K562 (cell line): ENCODE results near the gene FKRP. TPM values are rescaled to one million over a fixed set of nuclear protein-coding genes. Genes with fewer than 3 reads are reported as not detected.

ENCODE experiments used
- ADNP ChIP-seq: fragments of 200-800 bp; sonication (Bioruptor generic); IDR thresholded peaks from 2 replicates; pipeline ENCODE4 v1.6.1; 2016; ENCODE audit warnings: missing genetic modification characterization, missing compliant biosample characterization
- ARNT ChIP-seq, 2 experiments: fragments of 450-650 bp; IDR thresholded peaks; 2 replicates each; pipeline ENCODE4 v1.6.1; 2016; ENCODE audit warnings: mild to moderate bottlenecking in 1 of 2
- CBFA2T3 ChIP-seq: fragments of 450-650 bp; IDR thresholded peaks from 2 replicates; pipeline ENCODE4 v1.6.1; 2017
- MCM3 ChIP-seq: fragments of 450-650 bp; IDR thresholded peaks from 2 replicates; pipeline ENCODE4 v1.6.1; 2016
- MTA1 ChIP-seq: fragments of 450-650 bp; IDR thresholded peaks from 2 replicates; pipeline ENCODE4 v1.6.1; 2017; ENCODE audit warnings: borderline replicate concordance
- POLR2B ChIP-seq: fragments of 450-650 bp; IDR thresholded peaks from 2 replicates; pipeline ENCODE4 v1.6.1; 2018; ENCODE audit warnings: low read depth; ENCODE audit not compliant: partially characterized antibody
- RAD51 ChIP-seq: fragments of 450-650 bp; IDR thresholded peaks from 2 replicates; pipeline ENCODE4 v1.7.1; 2016; ENCODE audit warnings: low read depth, mild to moderate bottlenecking, borderline replicate concordance
- ZEB2 ChIP-seq: fragments of 450-650 bp; IDR thresholded peaks from 2 replicates; pipeline ENCODE4 v1.6.1; 2016
- ZFX ChIP-seq: sonication (generic); formaldehyde crosslinking; IDR thresholded peaks from 2 replicates; pipeline ENCODE4 v1.8.0; 2022; ENCODE audit warnings: mild to moderate bottlenecking, missing genetic modification reagents, moderate library complexity
- ZNF324 ChIP-seq: fragments of 250-450 bp; sonication (Bioruptor Pico); IDR thresholded peaks from 2 replicates; pipeline ENCODE4 v1.4.0; 2020; ENCODE audit warnings: mild to moderate bottlenecking
- ZSCAN29 ChIP-seq: fragments of 450-650 bp; IDR thresholded peaks from 2 replicates; pipeline ENCODE4 v1.6.1; 2017
- polyA plus RNA-seq, 8 experiments: library from polyadenylated mRNA; depleted of rRNA in 4 of 8; stranded (reverse) in 5 of 8; unstranded in 3 of 8; fragments of >200 nt; fragmentation: Nextera tagmentation in 2 of 8; fragmentation: Illumina TruSeq in 1 of 8; extraction: Ambion mirVana in 2 of 8; extraction: Trizol in 1 of 8; gene quantifications; 2 replicates each; pipeline versions ENCODE4 v1.2.1 to v1.2.3, GENCODE V29; 2011 to 2014; ENCODE audit warnings: inconsistent platforms in 1 of 8, missing spikeins in 1 of 8
- total RNA-seq, 7 experiments: library from RNA; depleted of rRNA in 6 of 7; stranded (reverse); fragments of >200 nt in 6 of 7; fragmentation: Illumina TruSeq in 2 of 7; extraction: Trizol in 2 of 7; gene quantifications; 2 replicates each; pipeline versions ENCODE4 v1.2.1 to v1.2.3, GENCODE V29; 2011 to 2021; ENCODE audit warnings: low replicate concordance in 1 of 7
- TF ChIP-seq, protein P1 (sequence below): sonication (generic); formaldehyde crosslinking; IDR thresholded peaks from 2 replicates; pipeline ENCODE4 v1.8.0; 2023; ENCODE audit warnings: mild to moderate bottlenecking, missing genetic modification reagents
- TF ChIP-seq, protein P2 (sequence below), 2 experiments: fragments of 450-650 bp; IDR thresholded peaks; 2 replicates each; pipeline ENCODE4 v1.6.1; 2016; ENCODE audit warnings: mild to moderate bottlenecking in 2 of 2, borderline replicate concordance in 1 of 2, low read depth in 1 of 2, moderate library complexity in 1 of 2

Gene FKRP
- total and polyA plus RNA-seq, 9 of the 15 experiments (the other 6 are each of a cell fraction or from before 2014, with no cell fraction given) = 0.68 to 16.1 (median 6.5) TPM

DNA sequence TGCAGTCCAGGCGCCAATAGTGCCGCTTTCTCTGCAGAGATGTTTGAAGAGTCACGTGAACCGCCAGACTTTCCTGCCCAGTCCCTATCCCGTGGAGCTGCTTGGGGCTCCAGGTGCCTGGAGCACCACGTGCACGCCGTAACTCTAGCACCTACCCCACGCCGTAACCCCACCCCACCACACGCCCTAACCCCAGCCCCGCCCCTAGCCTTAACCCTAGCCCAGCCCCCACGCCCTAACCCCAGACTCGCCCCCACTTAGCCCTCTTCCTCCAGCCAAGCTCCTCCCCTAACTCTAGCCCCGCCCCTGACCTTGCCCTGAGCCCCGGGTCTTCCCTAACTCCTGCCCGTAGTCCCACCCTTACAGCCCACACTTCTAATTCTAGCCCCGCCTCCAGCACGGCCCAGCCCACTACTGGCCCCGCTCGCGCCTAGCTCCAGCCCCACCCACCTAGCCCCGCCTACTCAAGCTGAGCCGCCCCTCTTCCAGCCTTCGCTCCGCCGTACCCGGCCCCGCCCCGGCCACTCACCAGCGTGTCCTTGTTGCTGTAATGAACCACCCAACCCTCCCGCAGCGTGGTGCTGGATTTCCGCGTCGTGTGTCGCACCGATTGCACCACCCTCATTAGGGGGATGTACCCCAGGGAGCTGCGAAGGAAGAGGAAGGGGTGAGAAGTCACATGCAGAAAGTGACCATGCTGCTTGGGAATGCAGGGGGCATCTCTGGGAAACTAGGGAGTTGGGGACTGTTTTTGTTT lies 48.5 kb upstream of the FKRP start (continued):
- no peak for TF ChIP-seq ZFX (CRISPR knock-in tag)
- TF ChIP-seq CBFA2T3 = no peak
- no peak for TF ChIP-seq ZSCAN29
- TF ChIP-seq MTA1 = peak; percentile 75; the same call in 1 of the 2 replicates
- TF ChIP-seq MCM3 = no peak
- no peak for TF ChIP-seq ARNT (IDR thresholded peaks at IDR 0.05)
- TF ChIP-seq ADNP = no peak
- no peak for TF ChIP-seq ZNF324 (CRISPR knock-in tag)
- peak; percentile 58; the same call in 1 of the 2 replicates for TF ChIP-seq RAD51
- no peak for TF ChIP-seq ZEB2
- TF ChIP-seq, protein P1, sequence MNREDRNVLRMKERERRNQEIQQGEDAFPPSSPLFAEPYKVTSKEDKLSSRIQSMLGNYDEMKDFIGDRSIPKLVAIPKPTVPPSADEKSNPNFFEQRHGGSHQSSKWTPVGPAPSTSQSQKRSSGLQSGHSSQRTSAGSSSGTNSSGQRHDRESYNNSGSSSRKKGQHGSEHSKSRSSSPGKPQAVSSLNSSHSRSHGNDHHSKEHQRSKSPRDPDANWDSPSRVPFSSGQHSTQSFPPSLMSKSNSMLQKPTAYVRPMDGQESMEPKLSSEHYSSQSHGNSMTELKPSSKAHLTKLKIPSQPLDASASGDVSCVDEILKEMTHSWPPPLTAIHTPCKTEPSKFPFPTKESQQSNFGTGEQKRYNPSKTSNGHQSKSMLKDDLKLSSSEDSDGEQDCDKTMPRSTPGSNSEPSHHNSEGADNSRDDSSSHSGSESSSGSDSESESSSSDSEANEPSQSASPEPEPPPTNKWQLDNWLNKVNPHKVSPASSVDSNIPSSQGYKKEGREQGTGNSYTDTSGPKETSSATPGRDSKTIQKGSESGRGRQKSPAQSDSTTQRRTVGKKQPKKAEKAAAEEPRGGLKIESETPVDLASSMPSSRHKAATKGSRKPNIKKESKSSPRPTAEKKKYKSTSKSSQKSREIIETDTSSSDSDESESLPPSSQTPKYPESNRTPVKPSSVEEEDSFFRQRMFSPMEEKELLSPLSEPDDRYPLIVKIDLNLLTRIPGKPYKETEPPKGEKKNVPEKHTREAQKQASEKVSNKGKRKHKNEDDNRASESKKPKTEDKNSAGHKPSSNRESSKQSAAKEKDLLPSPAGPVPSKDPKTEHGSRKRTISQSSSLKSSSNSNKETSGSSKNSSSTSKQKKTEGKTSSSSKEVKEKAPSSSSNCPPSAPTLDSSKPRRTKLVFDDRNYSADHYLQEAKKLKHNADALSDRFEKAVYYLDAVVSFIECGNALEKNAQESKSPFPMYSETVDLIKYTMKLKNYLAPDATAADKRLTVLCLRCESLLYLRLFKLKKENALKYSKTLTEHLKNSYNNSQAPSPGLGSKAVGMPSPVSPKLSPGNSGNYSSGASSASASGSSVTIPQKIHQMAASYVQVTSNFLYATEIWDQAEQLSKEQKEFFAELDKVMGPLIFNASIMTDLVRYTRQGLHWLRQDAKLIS (CRISPR knock-in tag) = no peak
- peak; percentile 35 for TF ChIP-seq POLR2B
- TF ChIP-seq, protein P2, sequence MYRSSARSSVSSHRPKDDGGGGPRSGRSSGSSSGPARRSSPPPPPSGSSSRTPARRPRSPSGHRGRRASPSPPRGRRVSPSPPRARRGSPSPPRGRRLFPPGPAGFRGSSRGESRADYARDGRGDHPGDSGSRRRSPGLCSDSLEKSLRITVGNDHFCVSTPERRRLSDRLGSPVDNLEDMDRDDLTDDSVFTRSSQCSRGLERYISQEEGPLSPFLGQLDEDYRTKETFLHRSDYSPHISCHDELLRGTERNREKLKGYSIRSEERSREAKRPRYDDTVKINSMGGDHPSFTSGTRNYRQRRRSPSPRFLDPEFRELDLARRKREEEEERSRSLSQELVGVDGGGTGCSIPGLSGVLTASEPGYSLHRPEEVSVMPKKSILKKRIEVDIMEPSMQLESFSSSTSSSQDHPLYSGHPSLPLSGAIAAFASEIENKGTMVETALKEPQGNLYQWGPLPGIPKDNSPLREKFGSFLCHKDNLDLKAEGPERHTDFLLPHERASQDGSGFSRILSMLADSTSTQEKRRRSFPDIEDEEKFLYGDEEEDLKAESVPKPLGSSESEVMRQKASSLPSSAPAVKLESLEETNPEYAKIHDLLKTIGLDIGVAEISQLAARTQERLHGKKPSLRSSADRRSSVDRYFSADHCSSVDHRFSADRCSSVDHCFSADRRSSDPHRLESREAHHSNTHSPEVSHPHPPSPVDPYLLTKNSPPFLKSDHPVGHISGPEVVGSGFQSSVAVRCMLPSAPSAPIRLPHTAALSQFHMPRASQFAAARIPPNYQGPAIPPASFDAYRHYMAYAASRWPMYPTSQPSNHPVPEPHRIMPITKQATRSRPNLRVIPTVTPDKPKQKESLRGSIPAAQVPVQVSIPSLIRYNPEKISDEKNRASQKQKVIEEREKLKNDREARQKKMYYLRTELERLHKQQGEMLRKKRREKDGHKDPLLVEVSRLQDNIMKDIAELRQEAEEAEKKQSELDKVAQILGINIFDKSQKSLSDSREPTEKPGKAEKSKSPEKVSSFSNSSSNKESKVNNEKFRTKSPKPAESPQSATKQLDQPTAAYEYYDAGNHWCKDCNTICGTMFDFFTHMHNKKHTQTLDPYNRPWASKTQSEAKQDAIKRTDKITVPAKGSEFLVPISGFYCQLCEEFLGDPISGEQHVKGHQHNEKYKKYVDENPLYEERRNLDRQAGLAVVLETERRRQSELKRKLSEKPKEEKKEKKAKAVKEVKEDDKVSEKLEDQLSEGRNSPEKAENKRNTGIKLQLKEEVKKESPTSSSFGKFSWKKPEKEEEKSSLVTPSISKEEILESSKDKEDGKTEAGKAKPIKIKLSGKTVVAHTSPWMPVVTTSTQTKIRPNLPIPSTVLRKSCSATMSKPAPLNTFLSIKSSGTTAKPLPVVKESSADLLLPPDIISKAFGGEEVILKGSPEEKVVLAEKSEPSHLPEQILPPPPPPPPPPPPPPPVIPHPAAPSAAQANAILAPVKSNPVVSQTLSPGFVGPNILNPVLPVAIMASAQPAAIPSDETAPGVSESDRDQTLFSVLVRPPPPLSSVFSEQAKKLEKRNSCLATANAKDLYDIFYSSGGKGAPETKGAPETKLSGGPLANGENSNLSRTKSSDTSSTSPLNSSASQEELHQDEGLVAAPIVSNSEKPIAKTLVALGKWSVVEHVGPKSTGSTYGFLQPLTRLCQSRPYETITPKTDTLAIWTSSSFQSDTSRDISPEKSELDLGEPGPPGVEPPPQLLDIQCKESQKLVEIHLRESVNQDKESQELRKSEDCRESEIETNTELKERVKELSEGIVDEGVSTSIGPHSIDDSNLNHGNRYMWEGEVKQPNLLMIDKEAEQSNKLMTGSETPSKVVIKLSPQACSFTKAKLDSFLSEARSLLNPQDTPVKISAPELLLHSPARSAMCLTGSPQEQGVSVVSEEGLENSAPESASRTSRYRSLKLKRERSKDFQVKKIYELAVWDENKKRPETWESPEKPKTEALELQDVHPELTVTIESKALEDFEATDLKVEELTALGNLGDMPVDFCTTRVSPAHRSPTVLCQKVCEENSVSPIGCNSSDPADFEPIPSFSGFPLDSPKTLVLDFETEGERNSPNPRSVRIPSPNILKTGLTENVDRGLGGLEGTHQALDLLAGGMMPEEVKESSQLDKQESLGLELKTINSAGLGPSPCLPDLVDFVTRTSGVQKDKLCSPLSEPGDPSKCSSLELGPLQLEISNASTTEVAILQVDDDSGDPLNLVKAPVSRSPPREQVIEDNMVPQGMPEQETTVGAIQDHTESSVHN (IDR thresholded peaks at IDR 0.05; ENCODE audit: borderline replicate concordance in 1 of 2, low read depth in 1 of 2) = 0 out of 4 replicates have a peak, but pooled peaks of 1 of the 2 experiments have one; percentile 37
